Tibial nerve (tissue), 4 donors: Measurements from ENCODE around the gene LFNG. TPM values are rescaled to one million over a fixed set of nuclear protein-coding genes. Genes with fewer than 3 reads are reported as not detected.
A peak's percentile ranks its signal among the peaks of the same experiment; 100 is the strongest.

Source experiments
- DNase-seq, 2 donors: peaks; one replicate each; pipeline ENCODE4 v3.0.0-alpha.2; 2019; ENCODE audit warnings: low spot score in 2 of 2
- H3K27ac ChIP-seq, 4 donors: fragments of 200-600 bp; sonication (generic) in 3 of 4; one replicate each; pipeline ENCODE4 v1.5.1; 2017 to 2019; ENCODE audit warnings: mild to moderate bottlenecking in 1 of 4
- H3K27me3 ChIP-seq, 2 donors: fragments of 200-600 bp; sonication (generic) in 1 of 2; one replicate each; pipeline versions ENCODE4 v1.5.1 to v1.6.0; 2017 to 2019
- H3K36me3 ChIP-seq, 3 donors: fragments of 200-600 bp; sonication (generic); one replicate each; pipeline ENCODE4 v1.5.1; 2018 to 2019
- H3K4me1 ChIP-seq, 4 donors: fragments of 200-600 bp; sonication (generic) in 3 of 4; one replicate each; pipeline ENCODE4 v1.5.1; 2017 to 2019
- H3K4me3 ChIP-seq, 4 donors: fragments of 200-600 bp; sonication (generic) in 3 of 4; one replicate each; pipeline ENCODE4 v1.5.1; 2017 to 2019; ENCODE audit warnings: mild to moderate bottlenecking in 1 of 4, moderate library complexity in 1 of 4
- H3K9me3 ChIP-seq, 4 donors: fragments of 200-600 bp; sonication (generic) in 3 of 4; one replicate each; pipeline ENCODE4 v1.5.1; 2017 to 2019
- CTCF ChIP-seq, 5 experiments: fragments of 200-600 bp in 3 of 5; fragments of 450-650 bp in 2 of 5; sonication (generic) in 3 of 5; IDR thresholded peaks; one replicate each; pipeline ENCODE4 v1.5.1; 2016 to 2019; ENCODE audit warnings: antibody characterized with exemption in 5 of 5, mild to moderate bottlenecking in 3 of 5, moderate library complexity in 2 of 5
- EP300 ChIP-seq, 2 donors: sonication (generic); formaldehyde crosslinking; IDR thresholded peaks; one replicate each; pipeline ENCODE4 v1.6.1; 2017; ENCODE audit warnings: antibody characterized with exemption in 2 of 2, mild to moderate bottlenecking in 1 of 2
- POLR2A ChIP-seq, 2 donors: fragments of 450-650 bp; IDR thresholded peaks; one replicate each; pipeline ENCODE4 v1.6.1; 2017; ENCODE audit warnings: antibody characterized with exemption in 2 of 2, mild to moderate bottlenecking in 2 of 2, moderate library complexity in 2 of 2
- WGBS, 2 donors: methylation state at CpG; one replicate each; pipeline ENCODE4 v1.1.5; 2018; 5-methylcytosine and 5-hydroxymethylcytosine counted together
- total RNA-seq, 4 donors: library from RNA; depleted of rRNA; stranded (reverse); fragments of >200 nt; gene quantifications; one replicate each; pipeline ENCODE4 v1.1.0, GENCODE V29; 2016

LFNG gene
- total RNA-seq, 4 donors from 2014 or later: 8.8 to 21.6 (median 11.3) TPM

GRCh38 chr7:2504128-2504888 lies 15.3 kb upstream of the LFNG start:
- Histone ChIP-seq H3K4me3 (no peak overlapping the region), H3K27ac (no peak overlapping the region), H3K9me3 (no peaks in the 10 kb centered on the region), H3K36me3 (no peaks in the 10 kb centered on the region), H3K27me3 (peaks cover 0 to 5% of the 10 kb centered on the region in 2 donors), H3K4me1 (peaks cover 0 to 17% (median 8%) of the 10 kb centered on the region in 4 donors)
- no peak for DNase-seq
- WGBS, 2 donors: 84 to 89% methylated on average over 17 of the region's 21 CpGs
- no peak for TF ChIP-seq EP300 (IDR thresholded peaks at IDR 0.05)
- no peak for TF ChIP-seq POLR2A (IDR thresholded peaks at IDR 0.05)
- TF ChIP-seq CTCF (IDR thresholded peaks at IDR 0.05): no peak

- H3K9me3 ChIP-seq: no peaks in the 10 kb centered on the region
- H3K27me3 ChIP-seq: peaks cover 0 to 4% of the 10 kb centered on the region in 2 donors
- TF ChIP-seq CTCF (IDR thresholded peaks at IDR 0.05) (no peak), POLR2A (IDR thresholded peaks at IDR 0.05) (no peak), EP300 (IDR thresholded peaks at IDR 0.05) (no peak)
- H3K4me1 ChIP-seq: peaks cover 0 to 22% (median 12%) of the 10 kb centered on the region in 4 donors
- H3K4me3 ChIP-seq: no peak overlapping the region
- H3K36me3 ChIP-seq: no peaks in the 10 kb centered on the region
- H3K27ac ChIP-seq: no peak overlapping the region
- 93 to 100% methylated on average over 3 to 10 of the region's 19 CpGs for WGBS, 2 donors
- no peak for DNase-seq
Observed at GRCh38 chr7:2504889-2505375, 14.6 kb upstream of the LFNG start.

- no peak overlapping the region for H3K27ac ChIP-seq
- peaks cover 0 to 4% of the 10 kb centered on the region in 2 donors for H3K27me3 ChIP-seq
- DNase-seq: no peak
- no peak for TF ChIP-seq POLR2A (IDR thresholded peaks at IDR 0.05)
- no peak for TF ChIP-seq EP300 (IDR thresholded peaks at IDR 0.05)
- no peak for TF ChIP-seq CTCF (IDR thresholded peaks at IDR 0.05)
- H3K36me3 ChIP-seq: no peaks in the 10 kb centered on the region
- H3K9me3 ChIP-seq: no peaks in the 10 kb centered on the region
- WGBS, 2 donors: 85 to 100% methylated on average over 4 to 13 of the region's 14 CpGs
- peaks cover 0 to 23% (median 13%) of the 10 kb centered on the region in 4 donors for H3K4me1 ChIP-seq
- H3K4me3 ChIP-seq: no peak overlapping the region
Observed at GRCh38 chr7:2505401-2505800, 14.2 kb upstream of the LFNG start.

- WGBS, 2 donors: 82 to 88% methylated on average over 25 to 26 of the region's 26 CpGs
- no peaks in the 10 kb centered on the region for H3K36me3 ChIP-seq
- peak overlapping the region in 1 of 4 donors; percentile 29 for H3K27ac ChIP-seq
- TF ChIP-seq CTCF (IDR thresholded peaks at IDR 0.05) (no peak), POLR2A (IDR thresholded peaks at IDR 0.05) (no peak), EP300 (IDR thresholded peaks at IDR 0.05) (no peak)
- H3K9me3 ChIP-seq: no peaks in the 10 kb centered on the region
- no peak for DNase-seq
- H3K4me1 ChIP-seq: peaks cover 0 to 42% (median 27%) of the 10 kb centered on the region in 4 donors
- no peak overlapping the region for H3K4me3 ChIP-seq
- H3K27me3 ChIP-seq: peaks cover 0 to 4% of the 10 kb centered on the region in 2 donors
Observed at GRCh38 chr7:2507208-2507916, 12.2 kb upstream of the LFNG start.

DNA sequence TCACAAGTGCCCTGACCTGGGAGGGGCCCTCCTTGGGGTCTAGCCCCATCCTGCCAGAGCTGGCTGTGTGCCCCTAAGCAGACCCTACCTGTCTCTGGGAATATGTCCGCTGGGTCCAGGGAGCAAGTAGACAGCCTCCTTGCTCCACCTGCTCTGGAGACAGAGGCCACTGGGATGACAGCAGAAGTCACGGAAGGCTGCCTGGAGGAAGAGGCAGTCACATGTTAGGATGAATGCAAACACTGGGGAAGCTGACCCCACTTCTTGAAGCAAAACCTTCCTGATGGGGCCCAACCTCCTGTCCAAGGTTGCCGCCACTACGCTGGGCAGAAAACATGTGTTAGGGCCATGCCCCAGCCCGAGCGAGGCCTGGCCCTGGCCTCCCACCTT lies 11.7 kb upstream of the LFNG start:
- Histone ChIP-seq H3K27ac (peak overlapping the region in 2 of 4 donors; percentile 29 to 46), H3K36me3 (no peaks in the 10 kb centered on the region), H3K4me1 (peaks cover 0 to 46% (median 29%) of the 10 kb centered on the region in 4 donors), H3K27me3 (no peaks in the 10 kb centered on the region), H3K9me3 (no peaks in the 10 kb centered on the region), H3K4me3 (no peak overlapping the region)
- no peak for TF ChIP-seq POLR2A (IDR thresholded peaks at IDR 0.05)
- no peak for TF ChIP-seq EP300 (IDR thresholded peaks at IDR 0.05)
- no peak for TF ChIP-seq CTCF (IDR thresholded peaks at IDR 0.05)
- WGBS, 2 donors: 72 to 83% methylated on average over 1 to 6 of the region's 6 CpGs
- DNase-seq: no peak
